ENCODE measurements around the gene ZNF585A. TPM values are rescaled to one million over a fixed set of nuclear protein-coding genes. Genes with fewer than 3 reads are reported as not detected.
"Not testable (repeated sequence)": the region's sequence is repeated elsewhere in the genome, so short reads cannot be mapped to it uniquely, and the experiment has no call there.

Gene ZNF585A
- 46.1 TPM for polyA plus RNA-seq

DNA sequence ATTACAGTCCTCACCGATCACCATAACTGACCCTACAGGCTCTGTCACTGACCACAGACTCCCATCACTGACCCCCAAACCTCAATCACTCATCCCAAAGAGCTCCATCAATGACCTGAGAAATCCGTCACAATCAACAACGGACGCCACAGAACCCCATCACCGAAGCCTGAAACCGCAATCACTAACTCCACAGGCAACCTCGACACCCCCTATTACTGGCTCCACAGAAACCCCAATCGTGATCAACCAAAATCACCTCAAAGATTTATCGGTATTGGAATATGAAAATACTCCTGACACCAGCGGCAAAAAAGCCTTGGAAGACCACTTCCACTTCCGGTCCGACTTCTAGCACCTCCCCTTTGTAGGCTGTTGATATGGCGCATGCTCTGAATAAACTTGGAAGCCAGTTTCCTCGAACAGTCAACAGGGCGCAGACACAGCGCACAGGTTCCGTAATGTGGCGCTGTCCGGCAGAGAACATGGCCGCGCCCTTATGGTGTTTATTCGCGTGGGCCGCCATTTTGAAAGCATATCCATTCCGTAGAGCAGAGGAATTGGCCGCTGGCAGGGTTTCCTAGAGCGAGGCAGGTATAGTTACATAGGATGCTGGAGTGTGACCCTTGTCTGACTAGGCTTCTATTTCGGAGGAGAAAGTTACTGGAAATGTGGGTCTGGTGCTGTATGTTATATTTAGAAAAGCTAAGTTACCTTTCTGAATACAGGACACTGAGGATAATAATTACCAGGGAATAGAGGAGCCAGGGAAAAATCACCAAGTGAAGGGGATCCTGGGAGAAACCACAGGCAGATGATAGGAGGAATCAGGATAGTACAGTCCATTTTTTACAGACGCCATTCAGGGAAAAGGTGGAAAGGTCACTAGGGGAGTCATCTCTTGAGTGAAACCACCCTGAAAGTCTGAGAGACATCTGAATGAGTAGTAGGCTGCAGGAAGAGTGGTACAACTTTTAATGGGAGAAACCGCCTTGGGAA is at the start of gene ZNF585A:
Gene ZNF585A, minus strand, starts transcription at position 328 of the 999 bp plus-strand sequence. CDS start 2,785 bp downstream, outside the sequence.
- Mint-ChIP-seq H3K4me1 (peaks cover 0 to 4% (median 4%) of the 10 kb centered on the region in 3 donors), H3K27me3 (no peaks in the 10 kb centered on the region), H3K4me3 (peak within 1 kb of the TSS in 3 of 4 donors; percentile 8 to 63 (median 45)), H3K36me3 (peaks cover 15% of the 10 kb centered on the region), H3K27ac (no peak within 1 kb of the TSS), H3K9me3 (peaks cover 10 to 31% (median 27%) of the 10 kb centered on the region in 3 donors)

DNA sequence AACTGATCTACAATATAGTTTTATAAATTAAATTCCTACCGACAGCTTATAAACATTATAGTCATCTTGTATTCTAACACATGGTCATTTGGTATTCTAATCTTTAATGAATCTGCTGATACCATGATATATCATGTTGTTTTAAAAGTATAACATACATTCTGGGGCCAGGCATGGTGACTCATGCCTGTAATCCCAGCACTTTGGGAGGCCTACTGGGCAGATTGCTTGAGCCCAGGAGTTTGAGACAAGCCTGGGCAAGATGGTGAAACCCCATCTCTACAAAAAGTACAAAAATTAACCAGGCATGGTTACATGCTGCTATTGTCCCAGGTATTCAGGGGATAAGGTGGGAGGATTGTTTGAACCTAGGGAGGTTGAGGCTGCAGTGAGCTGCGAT is 48.6 kb upstream of the ZNF585A start:
- no peaks in the 10 kb centered on the region for H3K27me3 Mint-ChIP-seq
- H3K36me3 Mint-ChIP-seq, result peaks cover 29% of the 10 kb centered on the region
- no peak overlapping the region for H3K27ac Mint-ChIP-seq
- peak overlapping the region in 2 of 4 donors; percentile 64 to 73 for H3K4me3 Mint-ChIP-seq
- H3K9me3 Mint-ChIP-seq, result peaks cover under 1 to 15% (median 14%) of the 10 kb centered on the region in 3 donors
- peaks cover 14 to 20% (median 16%) of the 10 kb centered on the region in 3 donors for H3K4me1 Mint-ChIP-seq

GRCh38 chr19:37220383-37220782 is 47.9 kb upstream of the ZNF585A start:
- H3K36me3 Mint-ChIP-seq, result peaks cover 23% of the 10 kb centered on the region
- H3K9me3 Mint-ChIP-seq, result peaks cover 0 to 14% (median 10%) of the 10 kb centered on the region in 3 donors
- no peaks in the 10 kb centered on the region for H3K27me3 Mint-ChIP-seq
- H3K4me1 Mint-ChIP-seq, result peaks cover 14 to 20% (median 16%) of the 10 kb centered on the region in 3 donors
- H3K4me3 Mint-ChIP-seq, result peak overlapping the region in 3 of 4 donors; percentile 43 to 64 (median 53)
- no peak overlapping the region for H3K27ac Mint-ChIP-seq

DNA sequence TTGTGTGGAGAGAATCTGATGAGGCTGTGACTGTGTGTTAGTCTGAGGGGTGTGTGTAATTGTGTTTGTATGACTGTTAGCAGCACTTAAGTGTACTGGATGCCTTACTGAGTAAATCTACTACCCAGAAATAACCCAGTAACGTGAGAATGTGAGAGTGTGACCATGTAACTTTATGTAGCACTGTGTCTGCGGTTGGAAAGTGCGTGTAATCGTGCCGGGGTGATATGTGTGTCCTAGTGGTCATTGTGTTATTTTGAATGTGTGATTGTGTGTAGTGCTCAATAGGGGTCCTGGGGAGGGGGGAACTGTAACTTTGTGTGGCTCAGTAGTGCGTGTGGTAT is 46.1 kb upstream of the ZNF585A start:
- Mint-ChIP-seq H3K4me1 (peaks cover 14 to 20% (median 16%) of the 10 kb centered on the region in 3 donors), H3K27ac (peak overlapping the region; percentile 87 to 99 (median 93)), H3K27me3 (no peaks in the 10 kb centered on the region), H3K9me3 (peaks cover 0 to 14% (median 8%) of the 10 kb centered on the region in 3 donors), H3K4me3 (peak overlapping the region; percentile 89 to 96 (median 96)), H3K36me3 (peaks cover 19% of the 10 kb centered on the region)

- peaks cover 0 to 11% (median 7%) of the 10 kb centered on the region in 3 donors for H3K9me3 Mint-ChIP-seq
- peaks cover 14 to 19% (median 16%) of the 10 kb centered on the region in 3 donors for H3K4me1 Mint-ChIP-seq
- H3K36me3 Mint-ChIP-seq, result peaks cover 17% of the 10 kb centered on the region
- no peaks in the 10 kb centered on the region for H3K27me3 Mint-ChIP-seq
- H3K27ac Mint-ChIP-seq, result peak within 1 kb of the TSS; percentile 87 to 99 (median 93)
- H3K4me3 Mint-ChIP-seq, result peak within 1 kb of the TSS; percentile 89 to 96 (median 96)
Observed at GRCh38 chr19:37217775-37218591, 45.5 kb upstream of the ZNF585A start, which contains the start of gene ZNF383. Gene ZNF383 (plus strand): TSS chr19:37218214. CDS start chr19:37230454, 12,240 bp downstream.

- H3K9me3 Mint-ChIP-seq, result peaks cover 0 to 7% (median 4%) of the 10 kb centered on the region in 3 donors
- H3K4me3 Mint-ChIP-seq, result peak overlapping the region; percentile 89 to 96 (median 96)
- peaks cover 14 to 16% (median 14%) of the 10 kb centered on the region in 3 donors for H3K4me1 Mint-ChIP-seq
- H3K27me3 Mint-ChIP-seq, result no peaks in the 10 kb centered on the region
- peaks cover 12% of the 10 kb centered on the region for H3K36me3 Mint-ChIP-seq
- H3K27ac Mint-ChIP-seq, result peak overlapping the region; percentile 87 to 99 (median 93)
Observed at GRCh38 chr19:37217480-37217774, 44.9 kb upstream of the ZNF585A start.

DNA sequence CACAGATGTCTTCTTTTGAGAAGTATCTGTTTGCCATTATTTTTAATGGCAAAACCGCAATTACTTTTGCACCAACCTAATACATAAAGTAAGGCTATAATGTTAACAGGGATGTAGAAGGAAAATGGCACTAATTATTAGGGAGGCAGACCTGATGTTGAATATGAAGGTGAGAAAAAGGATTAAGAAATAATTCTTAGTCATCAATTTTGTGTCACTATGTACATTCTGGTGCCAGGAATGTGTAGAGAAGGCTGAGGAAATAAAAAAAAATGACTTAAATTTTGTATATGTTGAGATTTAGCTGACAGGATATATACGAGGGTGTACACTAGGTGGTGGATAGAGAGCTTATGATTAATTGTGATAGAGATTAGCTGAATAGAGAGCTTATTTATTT is 25.3 kb upstream of the ZNF585A start:
- peaks cover 49% of the 10 kb centered on the region for H3K36me3 Mint-ChIP-seq
- H3K4me1 Mint-ChIP-seq, result no peaks in the 10 kb centered on the region
- H3K9me3 Mint-ChIP-seq, result peaks cover 6 to 22% (median 16%) of the 10 kb centered on the region in 3 donors
- H3K27ac Mint-ChIP-seq, result no peak overlapping the region
- no peak overlapping the region for H3K4me3 Mint-ChIP-seq
- H3K27me3 Mint-ChIP-seq, result no peaks in the 10 kb centered on the region

GRCh38 chr19:37197115-37197514 is 24.6 kb upstream of the ZNF585A start:
- H3K4me1 Mint-ChIP-seq, H3K27me3 Mint-ChIP-seq, H3K4me3 Mint-ChIP-seq, H3K27ac Mint-ChIP-seq: not testable (repeated sequence)
- Mint-ChIP-seq H3K36me3 (peaks cover 47% of the 10 kb centered on the region), H3K9me3 (peaks cover 8 to 22% (median 18%) of the 10 kb centered on the region in 3 donors)

- Mint-ChIP-seq H3K36me3 (peaks cover 48% of the 10 kb centered on the region), H3K9me3 (peaks cover 8 to 29% (median 21%) of the 10 kb centered on the region in 3 donors)
- H3K27me3 Mint-ChIP-seq, H3K27ac Mint-ChIP-seq, H3K4me1 Mint-ChIP-seq, H3K4me3 Mint-ChIP-seq: not testable (repeated sequence)
Observed at GRCh38 chr19:37195248-37195647, 22.8 kb upstream of the ZNF585A start.

DNA sequence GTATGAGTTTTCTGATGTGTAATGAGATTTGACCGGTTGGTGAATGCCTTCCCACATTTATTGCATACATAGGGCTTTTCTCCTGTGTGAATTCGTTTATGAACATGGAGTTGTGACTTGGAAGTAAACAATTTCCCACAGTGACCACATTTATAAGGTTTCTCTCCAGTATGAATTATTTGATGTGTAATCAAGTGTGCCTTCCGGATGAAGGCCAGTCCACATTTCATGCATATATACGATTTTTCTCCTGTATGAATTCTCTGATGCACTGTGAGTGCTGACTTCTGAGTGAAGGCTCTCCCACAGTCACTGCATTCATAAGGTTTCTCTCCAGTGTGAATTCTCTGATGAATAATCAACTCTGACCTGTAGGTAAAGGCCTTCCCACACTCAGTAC is 13.6 kb upstream of the ZNF585A start:
- H3K27ac Mint-ChIP-seq, H3K27me3 Mint-ChIP-seq, H3K4me1 Mint-ChIP-seq, H3K4me3 Mint-ChIP-seq: not testable (repeated sequence)
- Mint-ChIP-seq H3K9me3 (peaks cover 26 to 46% (median 34%) of the 10 kb centered on the region in 3 donors), H3K36me3 (peaks cover 34% of the 10 kb centered on the region)

GRCh38 chr19:37165635-37166034 is 6.9 kb downstream of the ZNF585A start:
- Mint-ChIP-seq H3K36me3 (peaks cover 50% of the 10 kb centered on the region), H3K9me3 (peaks cover 11 to 39% (median 33%) of the 10 kb centered on the region in 3 donors), H3K27me3 (no peaks in the 10 kb centered on the region), H3K4me3 (no peak overlapping the region), H3K27ac (no peak overlapping the region), H3K4me1 (peaks cover 0 to 7% (median 1%) of the 10 kb centered on the region in 3 donors)

DNA sequence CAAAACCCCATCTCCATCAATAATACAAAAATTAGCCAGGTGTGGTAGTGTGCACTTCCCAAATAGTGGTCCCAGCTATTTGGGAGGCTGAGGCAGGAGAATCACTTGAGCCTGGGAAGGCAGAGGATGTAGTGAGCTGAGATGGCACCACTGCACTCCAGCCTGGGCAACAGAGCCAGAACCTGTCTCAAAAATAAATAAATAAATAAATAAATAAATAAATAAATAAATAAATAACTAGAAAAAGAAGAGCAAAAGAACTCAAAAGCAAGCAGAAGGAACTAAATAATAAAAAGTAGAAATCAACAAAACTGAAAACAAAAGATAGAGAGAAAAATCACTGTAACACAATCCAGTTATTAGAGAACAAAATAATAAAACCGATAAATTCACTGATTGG is 12.3 kb downstream of the ZNF585A start:
- Mint-ChIP-seq H3K36me3 (peaks cover 56% of the 10 kb centered on the region), H3K4me1 (peaks cover 0 to 3% (median 0%) of the 10 kb centered on the region in 3 donors), H3K27ac (no peak overlapping the region), H3K27me3 (no peaks in the 10 kb centered on the region), H3K4me3 (no peak overlapping the region), H3K9me3 (peaks cover 18 to 51% (median 37%) of the 10 kb centered on the region in 3 donors)

GRCh38 chr19:37148214-37148613 is 24.3 kb downstream of the ZNF585A start:
- H3K27ac Mint-ChIP-seq, result no peak overlapping the region
- H3K9me3 Mint-ChIP-seq, result peaks cover 22 to 49% (median 40%) of the 10 kb centered on the region in 3 donors
- H3K36me3 Mint-ChIP-seq, result peaks cover 15% of the 10 kb centered on the region

DNA sequence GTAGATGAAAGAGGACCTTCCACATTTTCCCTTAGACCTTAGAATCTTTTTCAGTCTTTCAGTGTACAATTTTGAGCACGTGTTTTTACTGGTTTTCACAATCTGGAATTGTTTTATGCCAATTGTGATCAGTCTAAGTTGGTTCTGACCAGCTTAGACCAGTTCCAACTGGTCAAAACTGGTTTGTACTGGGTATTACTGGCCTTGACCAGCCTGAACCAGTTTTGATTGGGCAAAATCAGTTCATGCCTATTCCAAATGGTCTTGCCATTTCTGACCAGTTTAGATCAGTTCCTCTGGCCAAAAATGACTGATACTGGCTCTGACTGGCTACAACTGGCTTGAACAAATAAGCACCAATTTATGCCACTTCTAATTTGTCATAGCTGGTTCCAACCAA is 36.4 kb downstream of the ZNF585A start:
- H3K4me1 Mint-ChIP-seq, result no peaks in the 10 kb centered on the region
- no peak overlapping the region for H3K4me3 Mint-ChIP-seq
- H3K9me3 Mint-ChIP-seq, result peaks cover 24 to 44% (median 44%) of the 10 kb centered on the region in 3 donors
- H3K27ac Mint-ChIP-seq, result no peak overlapping the region
- peaks cover 4% of the 10 kb centered on the region for H3K36me3 Mint-ChIP-seq
- no peaks in the 10 kb centered on the region for H3K27me3 Mint-ChIP-seq

More at GRCh38 chr19:37148214-37148613, 24.3 kb downstream of the ZNF585A start:
- Mint-ChIP-seq H3K4me3 (peak overlapping the region in 1 of 4 donors; percentile 51), H3K4me1 (no peaks in the 10 kb centered on the region), H3K27me3 (no peaks in the 10 kb centered on the region)

- Mint-ChIP-seq H3K36me3 (peaks cover 25% of the 10 kb centered on the region), H3K4me1 (no peaks in the 10 kb centered on the region), H3K4me3 (no peak overlapping the region), H3K27me3 (no peaks in the 10 kb centered on the region), H3K9me3 (peaks cover 23 to 56% (median 53%) of the 10 kb centered on the region in 3 donors), H3K27ac (no peak overlapping the region)
Observed at GRCh38 chr19:37128821-37129177, 43.7 kb downstream of the ZNF585A start.
